ENCODE results near the gene SYVN1.

GRCh38 chr11:65132238-65132987 lies 1.9 kb downstream of the SYVN1 start:
- TF ChIP-seq TCF7L2 (IDR thresholded peaks at IDR 0.05; ENCODE audit: low read depth, low read length) (no peak), CTCF (IDR thresholded peaks at IDR 0.05) (no peak), POLR2AphosphoS5 (IDR thresholded peaks at IDR 0.05; ENCODE audit: low read depth, low read length) (no peak)
